Endodermal cell (in vitro differentiated cells): ENCODE data around the gene ACTN3. TPM values are rescaled to one million over a fixed set of nuclear protein-coding genes. Genes with fewer than 3 reads are reported as not detected.
"Not testable (repeated sequence)": the region's sequence is repeated elsewhere in the genome, so short reads cannot be mapped to it uniquely, and the experiment has no call there.

Experiments used
- DNase-seq: peaks from one replicate; pipeline ENCODE4 v3.0.0-alpha.2; 2017
- H3K27ac ChIP-seq: 2 replicates; pipeline ENCODE4 v1.5.1; 2013; ENCODE audit warnings: mild to moderate bottlenecking, low read depth, low read length, moderate library complexity
- H3K27me3 ChIP-seq: 2 replicates; pipeline ENCODE4 v1.6.1; 2013; ENCODE audit warnings: mild to moderate bottlenecking, low read length, moderate library complexity; ENCODE audit not compliant: insufficient read depth, control insufficient read depth, poor library complexity, severe bottlenecking
- H3K36me3 ChIP-seq: 2 replicates; pipeline ENCODE4 v1.7.0; 2013; ENCODE audit warnings: mild to moderate bottlenecking, low read length, moderate library complexity; ENCODE audit not compliant: control insufficient read depth, insufficient read depth
- H3K4me1 ChIP-seq: one replicate; pipeline ENCODE4 v1.7.0; 2013; ENCODE audit warnings: low read length; ENCODE audit not compliant: control insufficient read depth, insufficient read depth
- H3K4me3 ChIP-seq: 2 replicates; pipeline ENCODE4 v1.5.1; 2013; ENCODE audit warnings: mild to moderate bottlenecking, low read length, moderate library complexity
- H3K9ac ChIP-seq: 2 replicates; pipeline ENCODE4 v1.6.1; 2013; ENCODE audit warnings: mild to moderate bottlenecking, low read length, moderate library complexity; ENCODE audit not compliant: poor library complexity, severe bottlenecking; ENCODE audit errors: extremely low read depth
- H3K9me3 ChIP-seq: 2 replicates; pipeline ENCODE4 v1.6.1; 2013; ENCODE audit warnings: mild to moderate bottlenecking, low read length, moderate library complexity; ENCODE audit not compliant: control insufficient read depth
- H3K27ac Mint-ChIP-seq: 2 replicates; pipeline ENCODE4 v1.8.0; 2020; ENCODE audit warnings: mixed read lengths
- H3K27me3 Mint-ChIP-seq: 2 replicates; pipeline ENCODE4 v1.8.0; 2021; ENCODE audit warnings: mild to moderate bottlenecking, mixed read lengths; ENCODE audit not compliant: insufficient read depth
- H3K36me3 Mint-ChIP-seq: 2 replicates; pipeline ENCODE4 v1.8.0; 2020; ENCODE audit warnings: low read depth, mixed read lengths
- H3K4me1 Mint-ChIP-seq: 2 replicates; pipeline ENCODE4 v1.8.0; 2020; ENCODE audit warnings: mixed read lengths
- H3K4me3 Mint-ChIP-seq: 2 replicates; pipeline ENCODE4 v1.8.0; 2020; ENCODE audit warnings: mild to moderate bottlenecking, moderate library complexity, mixed read lengths
- H3K9me3 Mint-ChIP-seq: 2 replicates; pipeline ENCODE4 v1.8.0; 2020; ENCODE audit warnings: mild to moderate bottlenecking, mixed read lengths
- CTCF ChIP-seq: fragments of 200-600 bp; sonication (generic); conservative IDR thresholded peaks from 2 replicates; pipeline ENCODE4 v1.5.0; 2021; ENCODE audit warnings: antibody characterized with exemption, mild to moderate bottlenecking
- WGBS, 2 experiments: methylation state at CpG; one replicate each; pipeline versions ENCODE4 v1.1.5 to v1.1.7; 2013; ENCODE audit warnings: missing lambda C conversion rate in 2 of 2, mixed read lengths in 1 of 2; ENCODE audit not compliant: insufficient coverage in 1 of 2, insufficient read length in 1 of 2; 5-methylcytosine and 5-hydroxymethylcytosine counted together
- total RNA-seq, 2 donors: library from RNA; stranded (reverse); fragmentation: NEBNext Ultra II Directional in 1 of 2; extraction: Animal tissue kit (Norgen Biotek cat#: 25700) in 1 of 2; gene quantifications; 2 replicates in 1 of 2; 3 replicates in 1 of 2; pipeline ENCODE4 v1.2.1, GENCODE V29; 2021

Gene ACTN3
- total RNA-seq, 2 donors from 2014 or later: 1.7 to 5.3 TPM

- no peaks in the 10 kb centered on the region for H3K9me3 Mint-ChIP-seq
- Histone ChIP-seq H3K27ac (no peak overlapping the region), H3K4me3 (no peak overlapping the region), H3K9me3 (no peaks in the 10 kb centered on the region), H3K36me3 (peaks cover 8% of the 10 kb centered on the region), H3K27me3 (no peaks in the 10 kb centered on the region), H3K4me1 (no peaks in the 10 kb centered on the region), H3K9ac (no peak overlapping the region)
- peaks cover 13% of the 10 kb centered on the region for H3K4me1 Mint-ChIP-seq
- peaks cover 47% of the 10 kb centered on the region for H3K36me3 Mint-ChIP-seq
- 93% methylated on average over 8 to 10 of the region's 10 CpGs for WGBS, 2 experiments
- no peak for DNase-seq
- no peak overlapping the region for H3K27ac Mint-ChIP-seq
- no peak overlapping the region for H3K4me3 Mint-ChIP-seq
- H3K27me3 Mint-ChIP-seq: no peaks in the 10 kb centered on the region
- TF ChIP-seq CTCF: no peak
Measured at GRCh38 chr11:66539870-66540213, 6.9 kb upstream of the ACTN3 start.

- WGBS, 2 experiments: 96% methylated on average over 6 to 8 of the region's 8 CpGs
- not testable (repeated sequence) for H3K4me1 ChIP-seq, DNase-seq, H3K9ac ChIP-seq, H3K27me3 Mint-ChIP-seq, H3K36me3 ChIP-seq, H3K27me3 ChIP-seq, H3K4me3 ChIP-seq, H3K9me3 ChIP-seq, H3K4me3 Mint-ChIP-seq, H3K27ac ChIP-seq, H3K9me3 Mint-ChIP-seq, H3K27ac Mint-ChIP-seq
- Mint-ChIP-seq H3K4me1 (peaks cover 16% of the 10 kb centered on the region), H3K36me3 (peaks cover 42% of the 10 kb centered on the region)
Measured at GRCh38 chr11:66540598-66540997, 6.1 kb upstream of the ACTN3 start.

GRCh38 chr11:66541892-66542291 is 4.8 kb upstream of the ACTN3 start:
- H3K4me3 Mint-ChIP-seq: no peak overlapping the region
- Histone ChIP-seq H3K9me3 (no peaks in the 10 kb centered on the region), H3K9ac (no peak overlapping the region)

More at GRCh38 chr11:66541892-66542291, 4.8 kb upstream of the ACTN3 start:
- Histone ChIP-seq H3K4me3 (no peak overlapping the region), H3K27me3 (no peaks in the 10 kb centered on the region), H3K4me1 (no peaks in the 10 kb centered on the region), H3K27ac (no peak overlapping the region), H3K36me3 (no peaks in the 10 kb centered on the region)
- no peak for DNase-seq
- Mint-ChIP-seq H3K36me3 (peaks cover 36% of the 10 kb centered on the region), H3K27me3 (no peaks in the 10 kb centered on the region), H3K9me3 (no peaks in the 10 kb centered on the region), H3K27ac (no peak overlapping the region), H3K4me1 (peaks cover 16% of the 10 kb centered on the region)
- 91 to 100% methylated on average over 2 to 4 of the region's 4 CpGs for WGBS, 2 experiments
- TF ChIP-seq CTCF: no peak
